ENCODE results near the gene NOX3. TPM values are rescaled to one million over a fixed set of nuclear protein-coding genes. Genes with fewer than 3 reads are reported as not detected.
"Not testable (repeated sequence)": the region's sequence is repeated elsewhere in the genome, so short reads cannot be mapped to it uniquely, and the experiment has no call there.

Gene NOX3
- total RNA-seq, 1 donor from 2014 or later = not detected

DNA sequence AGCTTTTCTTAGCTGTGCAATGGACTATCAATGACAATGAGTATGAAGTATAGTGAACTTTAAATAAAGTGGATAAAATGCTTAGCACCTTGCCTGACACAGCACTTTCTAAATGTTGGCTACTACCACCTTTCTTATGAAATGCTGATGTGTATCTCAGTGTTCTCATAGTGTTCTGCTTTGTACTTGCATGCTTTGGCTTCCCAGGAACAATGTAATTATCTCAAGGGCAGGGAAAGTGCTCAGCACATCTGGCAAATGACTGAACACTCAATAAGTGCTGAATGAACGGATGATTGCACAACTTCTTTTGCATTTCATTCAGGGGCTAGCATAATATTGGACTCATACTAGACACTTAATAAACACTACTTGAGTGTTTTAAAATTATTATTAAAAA is 28.2 kb upstream of the NOX3 start:
- peak in 1 of 2 donors; percentile 29 for ATAC-seq
- intact Hi-C loops (cut with DNase I) = no loop called here

DNA sequence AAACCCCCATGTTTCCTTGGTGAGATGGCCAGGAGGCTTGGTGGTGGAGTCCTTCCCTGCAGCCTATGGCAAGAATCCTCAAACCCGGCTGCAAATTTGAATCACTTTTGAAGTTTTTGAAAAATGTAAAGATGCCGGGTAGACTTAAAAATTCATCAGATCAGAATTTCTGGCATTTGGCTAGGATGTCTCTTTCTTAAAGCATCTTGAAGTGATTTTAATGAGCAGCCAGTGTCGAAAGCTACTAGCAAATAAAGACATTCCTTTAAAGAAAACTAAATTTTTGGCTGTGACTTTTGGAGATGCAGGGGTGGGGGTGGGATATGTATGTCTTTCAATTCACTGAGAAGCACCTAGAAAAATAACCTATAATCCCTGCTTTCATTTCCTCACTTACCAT is 25.6 kb upstream of the NOX3 start:
- no peaks in the 10 kb centered on the region for H3K9me3 ChIP-seq
- TF ChIP-seq, protein P1, sequence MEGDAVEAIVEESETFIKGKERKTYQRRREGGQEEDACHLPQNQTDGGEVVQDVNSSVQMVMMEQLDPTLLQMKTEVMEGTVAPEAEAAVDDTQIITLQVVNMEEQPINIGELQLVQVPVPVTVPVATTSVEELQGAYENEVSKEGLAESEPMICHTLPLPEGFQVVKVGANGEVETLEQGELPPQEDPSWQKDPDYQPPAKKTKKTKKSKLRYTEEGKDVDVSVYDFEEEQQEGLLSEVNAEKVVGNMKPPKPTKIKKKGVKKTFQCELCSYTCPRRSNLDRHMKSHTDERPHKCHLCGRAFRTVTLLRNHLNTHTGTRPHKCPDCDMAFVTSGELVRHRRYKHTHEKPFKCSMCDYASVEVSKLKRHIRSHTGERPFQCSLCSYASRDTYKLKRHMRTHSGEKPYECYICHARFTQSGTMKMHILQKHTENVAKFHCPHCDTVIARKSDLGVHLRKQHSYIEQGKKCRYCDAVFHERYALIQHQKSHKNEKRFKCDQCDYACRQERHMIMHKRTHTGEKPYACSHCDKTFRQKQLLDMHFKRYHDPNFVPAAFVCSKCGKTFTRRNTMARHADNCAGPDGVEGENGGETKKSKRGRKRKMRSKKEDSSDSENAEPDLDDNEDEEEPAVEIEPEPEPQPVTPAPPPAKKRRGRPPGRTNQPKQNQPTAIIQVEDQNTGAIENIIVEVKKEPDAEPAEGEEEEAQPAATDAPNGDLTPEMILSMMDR (IDR thresholded peaks at IDR 0.05) = no peak
- no peaks in the 10 kb centered on the region for H3K36me3 ChIP-seq
- no peak overlapping the region for H3K4me3 ChIP-seq
- H3K27me3 ChIP-seq (ENCODE audit: low read depth) = no peaks in the 10 kb centered on the region
- ATAC-seq = no peak
- H3K27ac ChIP-seq = no peak overlapping the region
- no peaks in the 10 kb centered on the region for H3K4me1 ChIP-seq
- intact Hi-C loops (cut with DNase I) = no loop called here
- DNase-seq = no peak

More for the DNA sequence above, 28.2 kb upstream of the NOX3 start:
- no peaks in the 10 kb centered on the region for H3K4me1 ChIP-seq
- DNase-seq = no peak
- no peaks in the 10 kb centered on the region for H3K9me3 ChIP-seq
- H3K4me3 ChIP-seq = no peak overlapping the region
- TF ChIP-seq, protein P1 (IDR thresholded peaks at IDR 0.05) = no peak
- no peak overlapping the region for H3K27ac ChIP-seq
- no peaks in the 10 kb centered on the region for H3K36me3 ChIP-seq
- no peaks in the 10 kb centered on the region for H3K27me3 ChIP-seq (ENCODE audit: low read depth)

- Histone ChIP-seq H3K4me3 (no peak overlapping the region), H3K9me3 (peaks cover 4% of the 10 kb centered on the region), H3K27ac (no peak overlapping the region), H3K4me1 (no peaks in the 10 kb centered on the region), H3K27me3 (ENCODE audit: low read depth) (no peaks in the 10 kb centered on the region), H3K36me3 (no peaks in the 10 kb centered on the region)
- DNase-seq (no peak), ATAC-seq (no peak)
- TF ChIP-seq, protein P1 (IDR thresholded peaks at IDR 0.05) = no peak
- intact Hi-C loops (cut with DNase I) = no loop called here
Measured at GRCh38 chr6:155473741-155474140, 18.1 kb upstream of the NOX3 start.

DNA sequence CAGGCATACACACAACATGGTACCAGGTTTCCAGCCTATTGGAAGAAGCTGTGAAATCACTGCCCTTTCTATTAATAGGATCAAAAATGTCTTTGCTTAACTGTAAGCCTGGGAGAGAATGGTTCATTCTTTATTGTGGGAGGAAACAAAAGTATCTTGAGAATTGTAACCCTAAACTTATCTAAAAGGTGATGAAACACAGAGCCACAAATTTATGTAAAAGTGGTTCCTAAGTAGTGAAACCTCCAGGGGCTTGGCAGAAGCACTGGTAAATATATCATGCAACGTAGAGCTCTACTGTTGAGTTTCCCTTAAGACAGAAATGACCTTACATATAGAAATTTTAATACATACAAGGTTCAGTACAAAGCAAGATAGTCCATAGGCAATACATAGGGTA is 17.2 kb upstream of the NOX3 start:
- H3K27me3 ChIP-seq (ENCODE audit: low read depth) = no peaks in the 10 kb centered on the region
- ATAC-seq = no peak
- TF ChIP-seq, protein P1 (IDR thresholded peaks at IDR 0.05) = no peak
- no peak overlapping the region for H3K27ac ChIP-seq
- DNase-seq = no peak
- H3K9me3 ChIP-seq = peaks cover 10% of the 10 kb centered on the region
- no peak overlapping the region for H3K4me3 ChIP-seq
- intact Hi-C loops (cut with DNase I) = no loop called here
- no peaks in the 10 kb centered on the region for H3K36me3 ChIP-seq
- H3K4me1 ChIP-seq = no peaks in the 10 kb centered on the region

DNA sequence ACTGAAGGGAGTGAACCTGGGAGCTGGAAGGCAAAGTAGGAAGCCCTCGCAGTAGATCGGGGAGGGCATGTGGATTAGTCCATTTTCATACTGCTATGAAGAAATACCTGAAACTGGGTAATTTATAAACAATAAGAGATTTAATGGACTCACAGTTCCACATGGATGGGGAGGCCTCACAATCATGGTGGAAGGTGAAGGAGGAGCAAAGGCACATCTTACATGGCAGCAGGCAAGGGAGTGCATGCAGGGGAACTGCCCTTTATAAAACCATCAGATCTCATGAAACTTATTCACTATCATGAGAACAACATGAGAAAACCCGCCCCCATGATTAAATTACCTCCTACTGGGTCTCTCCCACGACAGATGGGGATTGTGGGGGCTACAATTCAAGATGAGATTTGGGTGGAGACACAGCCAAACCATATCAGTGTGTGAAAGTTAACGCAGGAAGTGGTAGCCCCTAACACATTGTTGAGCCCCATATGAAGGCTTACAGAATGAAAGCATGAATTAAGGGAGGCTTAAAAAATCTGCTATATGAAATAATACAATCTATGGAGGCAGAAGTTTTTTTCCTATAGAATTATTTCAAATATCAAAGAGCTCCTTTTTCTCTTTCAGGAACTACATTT is 15.5 kb upstream of the NOX3 start:
- ATAC-seq; H3K36me3 ChIP-seq; DNase-seq; H3K27ac ChIP-seq; H3K4me3 ChIP-seq; intact Hi-C loops (cut with DNase I); H3K27me3 ChIP-seq (ENCODE audit: low read depth); H3K4me1 ChIP-seq: not testable (repeated sequence)
- H3K9me3 ChIP-seq = peaks cover 10% of the 10 kb centered on the region

DNA sequence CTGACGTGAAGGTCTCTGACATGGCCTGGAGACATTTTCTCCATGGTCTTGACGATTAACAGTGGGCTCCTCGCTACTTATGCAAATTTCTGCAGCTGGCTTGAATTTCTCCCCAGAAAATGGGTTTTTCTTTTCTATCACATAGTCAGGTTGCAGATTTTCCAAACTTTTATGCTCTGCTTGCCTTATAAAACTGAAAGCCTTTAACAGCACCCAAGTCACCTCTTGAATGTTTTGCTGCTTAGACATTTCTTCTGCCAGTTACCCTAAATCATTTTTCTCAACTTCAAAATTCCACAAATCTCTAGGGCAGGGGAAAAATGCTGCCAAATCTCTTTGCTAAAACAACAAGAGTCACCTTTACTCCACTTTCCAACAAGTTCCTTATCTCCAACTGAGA is 12.9 kb upstream of the NOX3 start:
- not testable (repeated sequence) for H3K4me1 ChIP-seq; H3K27me3 ChIP-seq (ENCODE audit: low read depth); ATAC-seq

More for the DNA sequence above, 12.9 kb upstream of the NOX3 start:
- DNase-seq; H3K27ac ChIP-seq; H3K4me3 ChIP-seq; intact Hi-C loops (cut with DNase I); H3K36me3 ChIP-seq: not testable (repeated sequence)
- peaks cover 10% of the 10 kb centered on the region for H3K9me3 ChIP-seq

All from lower lobe of right lung (tissue), 2 donors.